ENCODE data around the gene DPEP1.

DPEP1 gene

GRCh38 chr16:89598199-89598598 lies 15.2 kb upstream of the DPEP1 start:
- DNase-seq, result no peak

GRCh38 chr16:89599451-89599858 lies 14.0 kb upstream of the DPEP1 start:
- DNase-seq, result no peak

- DNase-seq, result no peak
These were observed 13.5 kb upstream of the DPEP1 start for GRCh38 chr16:89599902-89600301.

GRCh38 chr16:89600427-89600826 lies 13.0 kb upstream of the DPEP1 start:
- no peak for DNase-seq

GRCh38 chr16:89600956-89601355 lies 12.5 kb upstream of the DPEP1 start:
- DNase-seq, result no peak

- DNase-seq, result no peak
These were observed 11.6 kb upstream of the DPEP1 start for GRCh38 chr16:89601906-89602272.

GRCh38 chr16:89602273-89602951 lies 11.0 kb upstream of the DPEP1 start:
- peak in 43 of 56 donors; percentile 6 to 71 (median 31) for DNase-seq

GRCh38 chr16:89602952-89603590 lies 10.4 kb upstream of the DPEP1 start:
- DNase-seq, result no peak

GRCh38 chr16:89604764-89605163 lies 8.7 kb upstream of the DPEP1 start:
- DNase-seq, result no peak

GRCh38 chr16:89605186-89605970 lies 8.1 kb upstream of the DPEP1 start:
- DNase-seq, result no peak

GRCh38 chr16:89606006-89606405 lies 7.4 kb upstream of the DPEP1 start:
- no peak for DNase-seq

- DNase-seq, result no peak
These were observed 6.0 kb upstream of the DPEP1 start for GRCh38 chr16:89607453-89607852.

GRCh38 chr16:89607937-89608740 lies 5.3 kb upstream of the DPEP1 start:
- no peak for DNase-seq

- no peak for DNase-seq
These were observed 3.4 kb upstream of the DPEP1 start for GRCh38 chr16:89610108-89610453.

GRCh38 chr16:89612415-89613166 lies 851 bp upstream of the DPEP1 start:
- no peak for DNase-seq

GRCh38 chr16:89613954-89614459 lies 565 bp downstream of the DPEP1 start:
- no peak for DNase-seq

GRCh38 chr16:89615176-89615575 lies 1.7 kb downstream of the DPEP1 start:
- no peak for DNase-seq

GRCh38 chr16:89615596-89616090 lies 2.2 kb downstream of the DPEP1 start:
- peak in 5 of 56 donors; percentile 5 to 31 (median 6) for DNase-seq

GRCh38 chr16:89616623-89617022 lies 3.2 kb downstream of the DPEP1 start:
- DNase-seq, result no peak

GRCh38 chr16:89617036-89617435 lies 3.6 kb downstream of the DPEP1 start:
- no peak for DNase-seq
